GM21723 (cell line): ENCODE measurements around the gene HIVEP1.
"Not testable (repeated sequence)": the region's sequence is repeated elsewhere in the genome, so short reads cannot be mapped to it uniquely, and the experiment has no call there.

Source experiments
- ATAC-seq: cut with Tn5 transposase; IDR thresholded peaks from one replicate; pipeline ENCODE4 v1.9.1; 2021; ENCODE audit warnings: mild to moderate bottlenecking, moderate library complexity; ENCODE audit not compliant: unreplicated experiment

Gene HIVEP1

DNA sequence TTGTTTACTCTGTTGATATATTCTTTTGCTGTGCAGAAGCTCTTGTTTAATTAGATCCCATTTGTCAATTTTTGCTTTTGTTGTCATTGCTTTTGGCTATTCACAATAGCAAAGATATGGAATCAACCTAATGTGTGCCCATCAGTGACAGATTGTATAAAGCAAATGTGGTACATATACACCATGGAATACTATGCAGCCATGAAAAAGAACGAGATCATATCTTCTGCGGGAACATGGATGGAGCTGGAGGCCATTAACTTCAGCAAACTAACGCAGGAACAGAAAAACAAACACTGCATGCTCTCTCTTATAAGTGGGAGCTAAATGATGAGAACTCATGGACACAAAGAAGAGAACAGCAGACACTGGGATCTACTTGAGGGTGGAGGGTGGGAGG is 164.7 kb downstream of the HIVEP1 start:
- ATAC-seq: not testable (repeated sequence)

DNA sequence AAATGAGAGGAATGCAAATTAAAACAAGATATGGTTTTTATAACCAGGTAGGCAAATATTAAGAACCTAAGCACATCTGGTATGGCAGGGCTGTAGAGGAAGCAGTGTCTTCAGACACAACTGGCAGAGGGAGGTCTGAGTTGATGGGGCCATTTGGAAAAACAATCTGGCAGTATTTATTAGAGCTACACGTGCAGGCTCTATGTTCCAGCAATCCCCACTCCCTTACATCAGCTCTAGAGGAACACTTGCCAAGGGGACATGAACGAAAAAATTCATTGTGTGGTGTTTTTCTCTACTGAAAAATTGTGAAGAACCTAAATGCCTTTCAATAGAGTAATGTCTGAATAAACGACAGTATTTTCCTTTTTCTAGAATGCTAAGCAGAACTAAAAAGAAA is 166.4 kb downstream of the HIVEP1 start:
- no peak for ATAC-seq

DNA sequence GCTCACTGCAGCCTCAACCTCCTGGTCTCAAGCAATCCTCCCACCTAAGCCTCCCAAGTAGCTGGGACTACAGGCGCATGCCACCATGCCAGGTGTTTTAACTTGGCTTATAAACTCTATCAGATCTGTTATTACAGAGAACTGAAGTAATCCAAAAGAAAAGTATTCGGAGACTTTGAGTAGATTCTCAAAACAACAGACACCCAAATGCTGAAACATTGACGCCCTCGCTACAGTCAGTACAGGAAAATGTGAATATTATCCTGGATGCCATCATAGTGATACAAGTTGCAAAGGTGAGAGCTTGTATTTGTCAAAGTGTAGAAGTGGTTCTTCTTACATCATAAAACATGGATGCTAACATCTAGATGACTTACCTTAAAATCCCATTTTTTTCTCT is 169.4 kb downstream of the HIVEP1 start:
- no peak for ATAC-seq

DNA sequence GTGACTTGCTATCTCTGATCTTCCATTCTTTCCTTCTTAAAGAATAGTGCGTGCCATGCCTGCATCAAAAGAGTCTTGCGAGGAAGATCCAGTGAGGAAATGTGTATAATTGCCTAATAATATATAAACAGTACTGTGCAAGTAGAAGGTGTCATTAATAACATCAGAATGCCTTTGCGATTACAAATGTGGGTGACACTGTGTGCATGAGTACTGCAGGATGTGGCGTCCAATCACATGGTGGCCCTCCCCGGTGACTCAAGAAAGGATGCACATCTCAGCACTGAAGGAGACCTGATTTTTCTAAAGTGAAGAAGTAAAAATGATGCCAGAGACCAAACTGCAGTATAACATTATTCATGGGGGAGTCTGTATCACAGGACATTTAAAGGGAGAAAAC is 170.6 kb downstream of the HIVEP1 start:
- no peak for ATAC-seq

DNA sequence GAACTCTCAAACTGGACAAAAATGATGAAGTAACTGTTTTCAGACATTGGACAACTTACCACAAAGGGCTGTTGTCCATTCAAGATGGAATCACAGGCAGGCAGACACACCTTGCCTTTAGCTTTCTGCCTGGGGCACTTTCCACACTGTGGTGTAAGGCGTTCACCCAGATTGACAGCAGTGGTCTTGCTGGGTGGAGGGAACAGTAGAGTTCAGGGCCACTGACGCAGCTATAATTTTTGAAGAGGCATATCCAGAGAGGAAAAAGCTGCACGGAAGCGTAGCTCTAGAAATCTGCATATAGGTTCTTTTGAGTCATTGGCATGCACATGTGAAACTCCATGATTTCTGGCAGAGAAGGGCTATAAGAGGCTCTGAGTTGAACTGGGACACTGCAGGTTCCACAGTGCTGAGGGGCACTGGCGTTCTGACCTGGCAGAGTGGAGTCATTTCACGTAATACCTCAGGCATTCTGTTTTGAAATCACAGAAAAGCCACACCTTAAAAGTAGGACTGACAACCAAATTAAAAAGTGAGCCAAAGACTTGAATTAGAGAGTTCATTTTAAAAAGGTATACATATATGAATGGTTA is 173.1 kb downstream of the HIVEP1 start:
- no peak for ATAC-seq

DNA sequence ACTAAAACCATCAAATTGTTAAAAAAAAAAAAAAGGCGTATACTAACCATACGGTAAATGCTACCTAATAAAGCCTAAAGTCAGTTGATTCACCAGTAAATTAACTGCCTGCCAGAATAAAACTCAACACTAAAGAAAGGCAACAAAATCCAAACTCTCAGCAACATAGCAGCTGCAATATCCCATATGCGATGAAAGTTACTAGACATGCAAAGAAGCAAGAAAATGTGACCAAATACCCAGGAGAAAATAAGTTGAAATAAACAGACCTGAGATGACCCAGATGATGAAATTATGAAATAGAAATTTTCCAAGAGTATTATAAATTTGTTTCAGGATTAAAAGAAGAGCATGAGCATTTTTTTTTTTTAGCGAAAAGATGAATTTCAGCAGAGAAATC is 174.4 kb downstream of the HIVEP1 start:
- no peak for ATAC-seq

DNA sequence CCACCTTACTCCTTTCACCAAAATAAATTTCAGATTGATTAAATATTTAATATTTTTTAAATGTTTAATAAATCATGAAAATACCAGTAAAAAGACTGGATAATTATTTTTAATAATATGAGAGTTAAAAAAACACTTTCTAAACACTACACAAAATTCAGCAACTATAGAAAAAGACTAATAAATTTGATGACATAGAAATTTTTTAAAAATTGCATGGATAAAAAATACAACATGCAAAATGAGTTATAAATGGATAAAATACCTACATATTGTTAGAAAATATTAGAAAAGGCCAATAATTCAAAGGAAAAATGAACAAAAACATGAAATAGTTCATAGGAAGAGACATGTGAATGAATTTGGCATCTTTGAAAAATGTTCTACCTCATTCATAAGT is 177.0 kb downstream of the HIVEP1 start:
- no peak for ATAC-seq

DNA sequence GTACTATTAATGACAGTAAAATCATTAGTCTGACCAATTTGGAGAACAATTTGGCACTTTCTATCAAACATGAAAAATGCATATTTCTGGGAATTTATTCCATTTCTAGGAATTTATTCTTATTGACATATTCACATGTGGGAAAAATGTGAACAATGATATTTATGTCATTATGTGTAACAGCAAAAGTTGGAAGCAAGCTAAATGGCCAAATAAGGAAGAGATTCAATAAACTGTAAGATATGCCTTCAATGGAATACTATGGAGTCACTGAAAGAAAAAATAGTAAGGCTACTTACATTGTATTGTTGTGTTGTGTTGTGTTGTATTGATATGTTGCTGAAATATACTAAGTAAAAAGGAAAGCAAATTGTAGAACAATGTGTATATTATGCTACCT is 177.5 kb downstream of the HIVEP1 start:
- ATAC-seq: no peak

DNA sequence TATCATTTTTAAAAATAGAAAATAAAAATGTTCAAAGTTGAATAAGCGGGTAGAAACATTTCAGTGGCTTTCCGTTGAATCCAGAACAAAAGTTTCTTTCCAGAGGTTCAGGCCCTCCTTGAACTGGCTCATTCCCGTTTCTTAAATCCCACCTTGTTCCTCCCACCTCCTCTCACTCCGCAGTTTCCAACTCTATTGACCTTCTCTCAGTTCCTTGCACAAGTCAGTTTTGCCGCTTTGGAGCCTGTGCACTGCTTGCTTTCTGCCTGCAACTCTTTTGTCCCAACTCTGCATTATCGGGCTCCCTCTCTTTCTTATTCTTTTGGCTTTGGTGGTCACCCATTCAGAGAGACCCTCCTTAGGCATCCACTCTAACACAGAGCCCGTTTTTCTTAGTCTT is 178.1 kb downstream of the HIVEP1 start:
- ATAC-seq: no peak

DNA sequence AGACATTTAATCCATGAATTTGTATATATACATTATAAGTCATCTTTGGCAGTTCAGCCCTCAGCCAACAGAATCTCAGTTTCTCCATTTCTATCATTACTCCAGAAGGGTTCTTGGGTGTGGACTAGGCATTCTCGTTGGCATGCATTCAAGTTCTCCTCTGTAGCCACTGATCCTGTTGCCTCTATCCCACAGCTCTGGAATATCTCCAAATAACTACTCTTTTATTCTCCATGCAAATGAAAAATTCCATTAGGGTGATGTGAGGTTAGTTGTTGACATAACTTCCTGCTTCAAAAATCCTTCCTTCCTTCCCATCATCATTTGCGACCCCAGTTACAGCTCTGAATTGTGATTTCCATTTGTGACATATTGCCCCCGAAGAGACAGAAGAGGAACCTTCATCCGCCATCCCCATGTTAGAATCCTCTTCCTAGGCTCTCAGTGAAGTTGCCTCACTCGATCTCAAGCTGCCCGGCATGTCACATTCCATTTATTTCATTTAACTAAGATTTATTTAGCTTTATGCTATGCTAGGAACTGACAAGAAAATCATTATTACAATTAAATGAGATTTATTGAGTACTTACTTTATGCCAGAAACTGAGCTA is 184.3 kb downstream of the HIVEP1 start:
- ATAC-seq: no peak

DNA sequence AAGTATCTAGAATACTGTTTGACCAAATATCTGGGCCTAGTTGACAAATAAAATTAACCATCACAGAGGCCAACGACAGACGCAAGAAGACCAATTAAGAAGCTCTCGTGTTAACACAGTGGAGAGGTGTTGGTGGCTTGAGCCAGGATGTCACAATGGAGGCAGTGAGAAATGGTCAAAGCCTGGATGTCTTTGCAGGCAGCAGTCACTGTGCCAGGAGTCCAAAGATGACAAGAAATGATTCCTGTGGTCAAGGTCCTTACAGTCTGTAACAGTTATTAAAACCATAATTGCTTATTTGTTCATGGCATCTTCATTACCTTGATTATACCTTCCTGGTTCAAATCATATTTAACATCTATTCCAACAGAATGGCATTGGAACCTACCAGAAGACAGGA is 186.7 kb downstream of the HIVEP1 start:
- ATAC-seq: no peak

DNA sequence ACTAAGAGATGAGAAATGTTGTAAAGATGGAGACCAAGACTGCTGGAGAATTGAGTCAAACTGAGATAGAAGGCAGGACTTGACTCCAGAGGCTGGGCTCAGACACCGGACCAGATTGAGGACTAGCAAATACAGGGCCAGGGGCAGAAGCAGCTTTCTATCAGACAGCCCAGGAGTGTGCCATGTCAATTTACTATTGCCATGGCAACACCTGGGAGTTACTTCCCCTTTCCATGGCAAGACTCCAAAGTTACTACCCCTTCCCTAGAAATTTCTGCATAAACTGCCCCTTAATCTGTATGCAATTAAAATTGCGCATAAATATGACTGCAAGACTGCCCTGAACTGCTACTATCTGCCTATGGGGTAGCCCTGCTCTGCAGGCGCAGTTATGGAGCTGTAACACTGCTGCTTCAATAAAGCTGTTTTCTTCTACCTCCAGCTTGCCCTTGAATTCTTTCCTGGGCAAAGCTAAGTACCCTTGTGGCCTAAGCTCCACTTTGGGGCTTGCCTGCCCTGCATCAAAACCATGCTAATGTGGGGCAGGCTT is 188.0 kb downstream of the HIVEP1 start:
- ATAC-seq: no peak

DNA sequence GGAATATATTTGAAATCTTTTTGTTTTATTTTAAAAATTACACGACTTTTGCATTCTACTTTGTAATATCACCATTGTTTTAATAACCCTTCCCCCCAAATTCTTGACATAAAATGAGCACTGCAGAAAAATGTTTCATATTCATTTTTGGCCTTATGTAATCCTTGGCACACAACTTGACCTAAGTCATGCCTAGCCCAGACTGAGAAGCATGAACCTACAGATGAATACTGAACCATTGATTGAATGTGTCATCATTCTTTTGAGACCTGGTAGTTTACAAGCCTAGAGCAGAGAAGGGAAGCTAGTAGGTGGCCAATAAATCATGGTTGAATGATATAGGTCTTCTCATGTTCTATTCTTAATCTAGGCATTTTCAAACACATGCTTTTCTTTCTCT is 188.6 kb downstream of the HIVEP1 start:
- no peak for ATAC-seq

DNA sequence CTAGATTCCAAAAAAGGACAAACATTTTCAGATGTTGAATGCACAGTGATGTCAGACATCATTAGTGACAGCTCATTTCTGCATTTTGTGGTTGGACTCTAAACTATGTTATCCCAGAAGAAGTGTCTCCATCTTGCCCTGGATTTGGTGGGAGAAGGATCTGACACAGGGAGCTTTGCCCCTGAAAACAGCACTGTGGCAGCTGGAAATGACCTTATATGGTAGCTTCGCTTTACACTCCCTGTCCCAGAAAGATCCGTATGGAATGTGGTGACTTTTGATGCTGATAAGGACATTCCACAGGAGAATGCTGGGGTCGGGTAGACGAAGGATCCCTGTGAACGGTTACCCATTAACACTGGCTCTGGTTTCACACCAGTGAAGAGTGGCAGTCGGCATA is 190.9 kb downstream of the HIVEP1 start:
- ATAC-seq: no peak

DNA sequence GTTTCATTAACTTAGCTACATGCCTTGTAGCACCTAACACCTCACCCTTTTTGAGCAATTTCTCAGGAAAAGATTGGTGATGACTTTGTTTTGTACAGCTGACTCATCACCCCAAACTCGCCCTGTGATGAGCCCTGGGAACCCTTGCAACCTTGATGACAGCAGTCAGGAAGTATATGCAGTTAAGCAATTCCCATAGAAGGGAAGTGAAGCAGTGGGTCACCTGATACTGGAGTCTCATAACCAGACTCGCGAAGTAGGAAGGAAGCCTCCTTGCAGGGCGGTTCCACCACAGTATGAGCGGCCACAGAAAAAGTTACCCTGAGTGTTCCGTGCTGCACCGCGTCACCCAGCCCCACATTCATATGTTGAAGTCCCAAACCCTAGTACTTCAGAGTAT is 196.1 kb downstream of the HIVEP1 start:
- ATAC-seq: no peak

DNA sequence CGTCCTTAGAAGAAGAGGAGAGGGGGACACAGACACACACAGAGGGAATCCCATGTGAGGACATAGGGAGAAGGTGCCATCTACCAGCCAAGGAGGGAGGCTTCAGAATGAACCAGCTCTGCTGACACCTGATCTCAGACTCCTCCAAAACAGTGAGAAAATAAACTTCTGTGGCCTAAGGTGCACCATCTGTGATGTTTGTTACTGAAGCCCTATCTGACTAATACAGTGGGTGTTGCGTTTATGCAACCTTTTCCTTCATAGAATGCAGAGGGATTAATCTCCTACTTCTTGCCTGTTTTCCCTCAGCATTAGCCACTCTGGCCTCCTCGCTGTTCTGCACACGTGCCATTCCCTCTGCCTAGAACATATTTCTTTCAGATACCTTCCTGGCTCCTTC is 196.6 kb downstream of the HIVEP1 start:
- no peak for ATAC-seq
